GM12891 (cell line): Measurements from ENCODE around the gene KIF4B.

ENCODE experiments used
- DNase-seq: peaks from one replicate; pipeline ENCODE4 v3.0.0; 2011; ENCODE audit warnings: low spot score; ENCODE audit not compliant: insufficient read length
- FAIRE-seq: peaks from 2 replicates; lab custom pipeline; 2011; peaks lifted over from hg19 to GRCh38; lab: Jason Lieb, UNC
- PAX5 ChIP-seq: IDR thresholded peaks from 2 replicates; pipeline ENCODE4 v1.6.1; 2011; ENCODE audit warnings: low read length, moderate library complexity, mild to moderate bottlenecking; ENCODE audit not compliant: insufficient read depth, severe bottlenecking
- POLR2A ChIP-seq: IDR thresholded peaks from 2 replicates; pipeline ENCODE4 v1.6.1; 2011; ENCODE audit warnings: low read depth, low read length, control low read depth
- POLR2AphosphoS5 ChIP-seq: IDR thresholded peaks from 2 replicates; pipeline ENCODE4 v1.6.1; 2011; ENCODE audit warnings: low read depth, low read length, control low read depth
- POU2F2 ChIP-seq: IDR thresholded peaks from 2 replicates; pipeline ENCODE4 v1.6.1; 2011; ENCODE audit warnings: low read depth, mild to moderate bottlenecking, control low read depth, low read length, moderate library complexity
- SPI1 ChIP-seq: IDR thresholded peaks from 2 replicates; pipeline ENCODE4 v1.6.1; 2011; ENCODE audit warnings: low read depth, low read length, control low read depth
- TAF1 ChIP-seq: IDR thresholded peaks from 2 replicates; pipeline ENCODE4 v1.6.1; 2011; ENCODE audit warnings: low read depth, low read length, control low read depth

The KIF4B gene

GRCh38 chr5:155040984-155041653 lies 27.6 kb downstream of the KIF4B start:
- no peak for TF ChIP-seq POLR2A
- DNase-seq (no peak), FAIRE-seq (no peak)

GRCh38 chr5:155044591-155044990 lies 31.0 kb downstream of the KIF4B start:
- FAIRE-seq (no peak), DNase-seq (no peak)
- no peak for TF ChIP-seq SPI1
- TF ChIP-seq POU2F2 = no peak
- no peak for TF ChIP-seq POLR2A
- no peak for TF ChIP-seq TAF1
- TF ChIP-seq POLR2AphosphoS5 = no peak
- no peak for TF ChIP-seq PAX5

- no peak for DNase-seq
- no peak for TF ChIP-seq PAX5
- TF ChIP-seq SPI1 = no peak
- TF ChIP-seq POU2F2 = no peak
- no peak for TF ChIP-seq POLR2A
- no peak for TF ChIP-seq TAF1
- TF ChIP-seq POLR2AphosphoS5 = no peak
- FAIRE-seq = no peak
Observed at GRCh38 chr5:155046591-155046990, 33.0 kb downstream of the KIF4B start.

- no peak for TF ChIP-seq TAF1
- TF ChIP-seq SPI1 = no peak
- no peak for TF ChIP-seq POLR2A
- TF ChIP-seq PAX5 = no peak
- TF ChIP-seq POLR2AphosphoS5 = no peak
- no peak for TF ChIP-seq POU2F2
- no peak for DNase-seq
- FAIRE-seq = no peak
Observed at GRCh38 chr5:155047818-155048217, 34.3 kb downstream of the KIF4B start.

- DNase-seq (no peak), FAIRE-seq (no peak)
- no peak for TF ChIP-seq POLR2A
Observed at GRCh38 chr5:155049569-155050383, 36.2 kb downstream of the KIF4B start.

GRCh38 chr5:155050384-155051019 lies 36.9 kb downstream of the KIF4B start:
- TF ChIP-seq POLR2A (no peak), POLR2AphosphoS5 (no peak), TAF1 (no peak), SPI1 (no peak), POU2F2 (no peak), PAX5 (no peak)
- DNase-seq (no peak), FAIRE-seq (no peak)

DNA sequence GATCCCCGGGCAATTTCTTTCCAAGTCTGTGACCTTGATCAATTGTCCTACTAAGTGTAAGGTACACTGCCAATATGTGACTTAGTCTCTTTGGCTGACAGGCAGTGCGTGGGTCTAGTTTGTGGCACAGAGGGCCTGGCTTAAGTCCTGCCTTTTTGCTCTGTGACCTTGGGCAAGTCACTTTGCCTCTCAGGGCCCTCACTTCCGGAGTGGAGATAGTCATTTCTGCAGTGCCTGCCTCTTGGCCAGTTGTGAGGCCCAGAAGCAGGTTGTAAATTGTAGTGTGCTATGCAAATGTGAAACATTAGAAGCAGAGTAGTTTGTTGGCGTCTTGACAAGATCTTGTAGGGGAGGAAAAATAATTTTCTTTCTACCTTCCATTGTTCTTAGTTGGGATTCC lies 39.0 kb downstream of the KIF4B start:
- no peak for FAIRE-seq
- TF ChIP-seq POLR2A = no peak
- DNase-seq = no peak

GRCh38 chr5:155053501-155053900 lies 39.9 kb downstream of the KIF4B start:
- DNase-seq (no peak), FAIRE-seq (no peak)

DNA sequence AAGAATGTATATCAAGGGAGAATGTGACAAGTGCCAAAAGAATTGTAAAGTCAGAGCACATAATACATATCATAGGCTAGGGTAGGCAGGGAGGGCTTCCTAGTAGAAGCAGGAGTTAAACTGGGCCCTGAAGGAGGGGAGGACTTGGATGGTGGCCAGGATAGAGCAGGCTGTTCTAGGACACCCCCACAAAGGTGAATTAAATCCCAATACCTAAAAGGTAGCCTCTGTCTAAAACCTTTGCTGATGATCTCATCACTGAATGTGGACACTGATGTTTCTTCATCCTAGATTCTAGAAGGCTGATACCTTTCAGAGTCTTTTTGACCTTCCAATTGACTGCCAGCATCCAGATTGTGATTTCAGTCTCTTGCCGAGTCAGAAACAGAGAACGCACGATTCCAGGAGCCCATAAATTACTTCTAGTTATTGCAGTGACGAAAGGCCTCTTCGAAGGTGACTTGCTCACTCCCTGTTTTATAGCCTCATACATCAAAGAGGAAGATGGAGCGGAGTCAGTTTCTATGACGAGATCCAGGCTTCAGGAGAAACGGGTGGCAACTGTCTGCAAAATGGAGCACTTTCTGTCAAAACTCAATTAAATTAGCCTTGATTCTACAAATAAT lies 43.2 kb downstream of the KIF4B start:
- FAIRE-seq (no peak), DNase-seq (no peak)
- no peak for TF ChIP-seq SPI1
- TF ChIP-seq TAF1 = no peak
- no peak for TF ChIP-seq PAX5
- TF ChIP-seq POLR2AphosphoS5 = no peak
- TF ChIP-seq POLR2A = no peak

More at GRCh38 chr5:155053501-155053900, 39.9 kb downstream of the KIF4B start:
- TF ChIP-seq POLR2A = no peak
- no peak for TF ChIP-seq POLR2AphosphoS5
- no peak for TF ChIP-seq SPI1
- TF ChIP-seq TAF1 = no peak
- no peak for TF ChIP-seq POU2F2
- TF ChIP-seq PAX5 = no peak

GRCh38 chr5:155057626-155058025 lies 44.1 kb downstream of the KIF4B start:
- DNase-seq (no peak), FAIRE-seq (no peak)
- TF ChIP-seq SPI1 = no peak
- no peak for TF ChIP-seq POLR2A
- TF ChIP-seq POLR2AphosphoS5 = no peak
- TF ChIP-seq POU2F2 = no peak
- TF ChIP-seq TAF1 = no peak
- no peak for TF ChIP-seq PAX5
